SK-N-SH (cell line): ENCODE data around the gene PPP1R10. TPM values are rescaled to one million over a fixed set of nuclear protein-coding genes. Genes with fewer than 3 reads are reported as not detected.

Experiments used
- CTCF ChIA-PET: fragments of 300-600, 350-600 bp; formaldehyde crosslinking; extraction: SDS; loops from one replicate; lab custom pipeline; 2021; lab: Yijun Ruan, JAX
- POLR2A ChIA-PET: fragments of 350-600 bp; sonication (Branson Sonifier 250); formaldehyde crosslinking; extraction: SDS; loops from one replicate; lab custom pipeline; 2020; ENCODE audit warnings: antibody characterized with exemption, inconsistent platforms; lab: Yijun Ruan, JAX
- DNase-seq: peaks from one replicate; pipeline ENCODE4 v3.0.0; 2012
- H2AFZ ChIP-seq: fragments of 200-600 bp; sonication (generic); 2 replicates; pipeline ENCODE4 v1.8.1; 2016; ENCODE audit warnings: antibody characterized with exemption, mild to moderate bottlenecking, low read depth
- H3F3A ChIP-seq: fragments of 200-600 bp; sonication (generic); replicated peaks from 2 replicates; pipeline ENCODE3; 2016; ENCODE audit warnings: antibody characterized with exemption, mild to moderate bottlenecking; ENCODE audit not compliant: insufficient read depth
- H3K27ac ChIP-seq, 2 experiments: fragments of 200-500 bp in 1 of 2; fragments of 200-600 bp in 1 of 2; sonication (Bioruptor generic) in 1 of 2; sonication (generic), shearing (Covaris generic) in 1 of 2; 2 replicates each; pipeline versions ENCODE4 v1.5.1 to v1.6.1; 2014 to 2016; ENCODE audit warnings: low read depth in 2 of 2, inconsistent platforms in 1 of 2, low read length in 1 of 2, mild to moderate bottlenecking in 1 of 2, mixed read lengths in 1 of 2
- H3K27me3 ChIP-seq: fragments of 200-600 bp; sonication (generic), shearing (Covaris generic); 2 replicates; pipeline ENCODE4 v1.6.1; 2016; ENCODE audit warnings: mixed run types; ENCODE audit not compliant: insufficient read depth
- H3K36me3 ChIP-seq, 2 experiments: fragments of 200-500 bp in 1 of 2; fragments of 200-600 bp in 1 of 2; sonication (Bioruptor generic) in 1 of 2; sonication (generic) in 1 of 2; replicated peaks in 1 of 2; 2 replicates each; pipeline versions ENCODE3 to v1.5.1; 2014 to 2016; ENCODE audit warnings: low read length in 1 of 2, mild to moderate bottlenecking in 1 of 2; ENCODE audit not compliant: insufficient read depth in 2 of 2, control insufficient read depth in 1 of 2
- H3K4me1 ChIP-seq, 2 experiments: fragments of 200-500 bp in 1 of 2; fragments of 200-600 bp in 1 of 2; sonication (Bioruptor generic) in 1 of 2; sonication (generic), shearing (Covaris generic) in 1 of 2; 2 replicates each; pipeline versions ENCODE4 v1.5.1 to v1.6.1; 2014 to 2016; ENCODE audit warnings: low read depth in 1 of 2, low read length in 1 of 2, mixed run types in 1 of 2; ENCODE audit not compliant: insufficient read depth in 2 of 2, control insufficient read depth in 1 of 2
- H3K4me2 ChIP-seq: fragments of 200-600 bp; sonication (generic), shearing (Covaris generic); 2 replicates; pipeline ENCODE4 v1.6.1; 2017; ENCODE audit warnings: mixed run types
- H3K4me3 ChIP-seq, 2 experiments: fragments of 200-500 bp in 1 of 2; fragments of 200-600 bp in 1 of 2; sonication (Bioruptor generic) in 1 of 2; sonication (generic), shearing (Covaris generic) in 1 of 2; 2 replicates each; pipeline versions ENCODE4 v1.5.1 to v1.8.1; 2014 to 2016; ENCODE audit warnings: low read depth in 2 of 2, inconsistent platforms in 1 of 2, low read length in 1 of 2, mild to moderate bottlenecking in 1 of 2, mixed read lengths in 1 of 2, moderate library complexity in 1 of 2
- H3K79me2 ChIP-seq: fragments of 200-600 bp; sonication (generic); 2 replicates; pipeline ENCODE4 v1.8.1; 2017; ENCODE audit warnings: mild to moderate bottlenecking; ENCODE audit not compliant: insufficient read depth
- H3K9ac ChIP-seq: fragments of 200-600 bp; sonication (generic); 2 replicates; pipeline ENCODE4 v1.6.1; 2017; ENCODE audit warnings: mixed run types
- H3K9me2 ChIP-seq: fragments of 200-600 bp; sonication (generic); 2 replicates; pipeline ENCODE4 v1.6.1; 2017; ENCODE audit warnings: mixed run types
- H3K9me3 ChIP-seq: fragments of 200-600 bp; sonication (generic); 2 replicates; pipeline ENCODE4 v1.6.1; 2017; ENCODE audit warnings: mixed run types, mild to moderate bottlenecking, moderate library complexity
- H4K20me1 ChIP-seq: fragments of 200-600 bp; sonication (generic); 2 replicates; pipeline ENCODE4 v1.6.1; 2017; ENCODE audit warnings: mild to moderate bottlenecking, mixed run types; ENCODE audit not compliant: insufficient read depth
- ELF1 ChIP-seq: IDR thresholded peaks from 2 replicates; pipeline ENCODE4 v1.4.0; 2012
- EP300 ChIP-seq, 2 experiments: IDR thresholded peaks; 2 replicates each; pipeline versions ENCODE4 v1.4.0 to v1.6.1; 2012; ENCODE audit warnings: borderline replicate concordance in 1 of 2, low read depth in 1 of 2, low read length in 1 of 2
- EZH2phosphoT487 ChIP-seq: fragments of 200-600 bp; sonication (generic); IDR thresholded peaks from 2 replicates; pipeline ENCODE4 v1.6.1; 2017; ENCODE audit warnings: low read depth, mixed run types, mild to moderate bottlenecking, antibody characterized with exemption, moderate library complexity, borderline replicate concordance
- GATA2 ChIP-seq: sonication (generic); formaldehyde crosslinking; IDR thresholded peaks from 2 replicates; pipeline ENCODE4 v1.5.0; 2020; ENCODE audit warnings: mild to moderate bottlenecking, missing genetic modification reagents
- NFIC ChIP-seq: IDR thresholded peaks from 2 replicates; pipeline ENCODE4 v1.4.0; 2012; ENCODE audit warnings: borderline replicate concordance
- NRF1 ChIP-seq: IDR thresholded peaks from 2 replicates; pipeline ENCODE4 v1.6.1; 2012; ENCODE audit warnings: low read depth, mild to moderate bottlenecking, low read length
- POLR2AphosphoS5 ChIP-seq: IDR thresholded peaks from 2 replicates; pipeline ENCODE4 v1.6.1; 2012; ENCODE audit warnings: low read depth, low read length
- RAD21 ChIP-seq: IDR thresholded peaks from 2 replicates; pipeline ENCODE4 v1.6.1; 2012; ENCODE audit warnings: mild to moderate bottlenecking, low read length
- RFX5 ChIP-seq: IDR thresholded peaks from 2 replicates; pipeline ENCODE4 v1.6.1; 2012; ENCODE audit warnings: mild to moderate bottlenecking, improper control_type of control experiment, low read length
- RXRA ChIP-seq: IDR thresholded peaks from 2 replicates; pipeline ENCODE4 v1.4.0; 2012; ENCODE audit warnings: low read depth, mild to moderate bottlenecking, borderline replicate concordance
- SMC3 ChIP-seq: IDR thresholded peaks from 2 replicates; pipeline ENCODE4 v1.6.1; 2012; ENCODE audit warnings: low read depth, low read length, improper control_type of control experiment
- TCF12 ChIP-seq: IDR thresholded peaks from 2 replicates; pipeline ENCODE4 v1.4.0; 2012
- TEAD4 ChIP-seq: IDR thresholded peaks from 2 replicates; pipeline ENCODE4 v1.4.0; 2012; ENCODE audit warnings: mild to moderate bottlenecking, borderline replicate concordance; ENCODE audit not compliant: insufficient read depth
- YY1 ChIP-seq: IDR thresholded peaks from 2 replicates; pipeline ENCODE4 v1.4.0; 2012; ENCODE audit warnings: low read depth, mild to moderate bottlenecking
- WGBS: methylation state at CpG from one replicate; pipeline ENCODE4 v1.1.6; 2017; ENCODE audit warnings: low lambda C conversion rate; 5-methylcytosine and 5-hydroxymethylcytosine counted together
- polyA plus RNA-seq, 3 experiments: library from polyadenylated mRNA; depleted of rRNA; stranded (reverse); fragments of >200 nt; gene quantifications; 2 replicates each; pipeline ENCODE4 v1.2.3, GENCODE V29; 2012
- TF ChIP-seq, protein P1 (sequence below): IDR thresholded peaks from 2 replicates; pipeline ENCODE4 v1.4.0; 2012; ENCODE audit warnings: low read depth, borderline replicate concordance
- TF ChIP-seq, protein P2 (sequence below): fragments of 200-600 bp; sonication (generic); IDR thresholded peaks from 2 replicates; pipeline ENCODE4 v1.6.1; 2017; ENCODE audit warnings: antibody characterized with exemption, mild to moderate bottlenecking, moderate library complexity
- TF ChIP-seq, protein P3 (sequence below): IDR thresholded peaks from 2 replicates; pipeline ENCODE4 v1.6.1; 2012; ENCODE audit warnings: mild to moderate bottlenecking, low read depth, low read length, moderate library complexity

Gene PPP1R10
- polyA plus RNA-seq, 1 of the 3 experiments (the other 2 are of a cell fraction): 16.8 TPM

DNA sequence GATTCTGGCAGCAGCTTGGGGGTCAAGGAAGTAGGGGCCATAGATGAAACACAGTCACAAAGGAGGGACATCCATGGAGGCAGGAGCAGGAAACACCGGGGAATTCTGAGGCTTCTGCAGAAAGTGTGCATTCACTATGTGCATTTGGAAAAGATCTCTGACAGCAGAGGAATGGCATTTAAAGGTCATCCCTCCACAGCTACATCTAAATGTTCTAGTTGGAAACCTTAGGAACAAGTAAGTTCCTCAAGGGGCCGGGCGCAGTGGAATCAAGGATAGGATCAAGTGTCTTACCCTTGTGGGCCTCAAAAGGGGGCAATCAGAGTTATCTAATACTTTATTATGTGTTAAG lies 38.7 kb upstream of the PPP1R10 start:
- no peak overlapping the region for H3K9ac ChIP-seq
- TF ChIP-seq EP300 (IDR thresholded peaks at IDR 0.05; ENCODE audit: borderline replicate concordance in 1 of 2, low read depth in 1 of 2, low read length in 1 of 2): no peak
- TF ChIP-seq GATA2 (CRISPR knock-in tag): no peak
- TF ChIP-seq TCF12: no peak
- TF ChIP-seq TEAD4: no peak
- no peak for TF ChIP-seq POLR2AphosphoS5
- TF ChIP-seq NRF1: no peak
- TF ChIP-seq YY1: no peak
- TF ChIP-seq RFX5: no peak
- no peak for TF ChIP-seq EZH2phosphoT487
- TF ChIP-seq, protein P1, sequence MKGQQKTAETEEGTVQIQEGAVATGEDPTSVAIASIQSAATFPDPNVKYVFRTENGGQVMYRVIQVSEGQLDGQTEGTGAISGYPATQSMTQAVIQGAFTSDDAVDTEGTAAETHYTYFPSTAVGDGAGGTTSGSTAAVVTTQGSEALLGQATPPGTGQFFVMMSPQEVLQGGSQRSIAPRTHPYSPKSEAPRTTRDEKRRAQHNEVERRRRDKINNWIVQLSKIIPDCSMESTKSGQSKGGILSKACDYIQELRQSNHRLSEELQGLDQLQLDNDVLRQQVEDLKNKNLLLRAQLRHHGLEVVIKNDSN: no peak
- TF ChIP-seq ELF1: no peak
- TF ChIP-seq, protein P2, sequence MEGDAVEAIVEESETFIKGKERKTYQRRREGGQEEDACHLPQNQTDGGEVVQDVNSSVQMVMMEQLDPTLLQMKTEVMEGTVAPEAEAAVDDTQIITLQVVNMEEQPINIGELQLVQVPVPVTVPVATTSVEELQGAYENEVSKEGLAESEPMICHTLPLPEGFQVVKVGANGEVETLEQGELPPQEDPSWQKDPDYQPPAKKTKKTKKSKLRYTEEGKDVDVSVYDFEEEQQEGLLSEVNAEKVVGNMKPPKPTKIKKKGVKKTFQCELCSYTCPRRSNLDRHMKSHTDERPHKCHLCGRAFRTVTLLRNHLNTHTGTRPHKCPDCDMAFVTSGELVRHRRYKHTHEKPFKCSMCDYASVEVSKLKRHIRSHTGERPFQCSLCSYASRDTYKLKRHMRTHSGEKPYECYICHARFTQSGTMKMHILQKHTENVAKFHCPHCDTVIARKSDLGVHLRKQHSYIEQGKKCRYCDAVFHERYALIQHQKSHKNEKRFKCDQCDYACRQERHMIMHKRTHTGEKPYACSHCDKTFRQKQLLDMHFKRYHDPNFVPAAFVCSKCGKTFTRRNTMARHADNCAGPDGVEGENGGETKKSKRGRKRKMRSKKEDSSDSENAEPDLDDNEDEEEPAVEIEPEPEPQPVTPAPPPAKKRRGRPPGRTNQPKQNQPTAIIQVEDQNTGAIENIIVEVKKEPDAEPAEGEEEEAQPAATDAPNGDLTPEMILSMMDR: no peak
- TF ChIP-seq SMC3: no peak
- TF ChIP-seq NFIC: no peak
- TF ChIP-seq, protein P3, sequence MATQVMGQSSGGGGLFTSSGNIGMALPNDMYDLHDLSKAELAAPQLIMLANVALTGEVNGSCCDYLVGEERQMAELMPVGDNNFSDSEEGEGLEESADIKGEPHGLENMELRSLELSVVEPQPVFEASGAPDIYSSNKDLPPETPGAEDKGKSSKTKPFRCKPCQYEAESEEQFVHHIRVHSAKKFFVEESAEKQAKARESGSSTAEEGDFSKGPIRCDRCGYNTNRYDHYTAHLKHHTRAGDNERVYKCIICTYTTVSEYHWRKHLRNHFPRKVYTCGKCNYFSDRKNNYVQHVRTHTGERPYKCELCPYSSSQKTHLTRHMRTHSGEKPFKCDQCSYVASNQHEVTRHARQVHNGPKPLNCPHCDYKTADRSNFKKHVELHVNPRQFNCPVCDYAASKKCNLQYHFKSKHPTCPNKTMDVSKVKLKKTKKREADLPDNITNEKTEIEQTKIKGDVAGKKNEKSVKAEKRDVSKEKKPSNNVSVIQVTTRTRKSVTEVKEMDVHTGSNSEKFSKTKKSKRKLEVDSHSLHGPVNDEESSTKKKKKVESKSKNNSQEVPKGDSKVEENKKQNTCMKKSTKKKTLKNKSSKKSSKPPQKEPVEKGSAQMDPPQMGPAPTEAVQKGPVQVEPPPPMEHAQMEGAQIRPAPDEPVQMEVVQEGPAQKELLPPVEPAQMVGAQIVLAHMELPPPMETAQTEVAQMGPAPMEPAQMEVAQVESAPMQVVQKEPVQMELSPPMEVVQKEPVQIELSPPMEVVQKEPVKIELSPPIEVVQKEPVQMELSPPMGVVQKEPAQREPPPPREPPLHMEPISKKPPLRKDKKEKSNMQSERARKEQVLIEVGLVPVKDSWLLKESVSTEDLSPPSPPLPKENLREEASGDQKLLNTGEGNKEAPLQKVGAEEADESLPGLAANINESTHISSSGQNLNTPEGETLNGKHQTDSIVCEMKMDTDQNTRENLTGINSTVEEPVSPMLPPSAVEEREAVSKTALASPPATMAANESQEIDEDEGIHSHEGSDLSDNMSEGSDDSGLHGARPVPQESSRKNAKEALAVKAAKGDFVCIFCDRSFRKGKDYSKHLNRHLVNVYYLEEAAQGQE: no peak
- no peak for TF ChIP-seq RAD21
- no peak for TF ChIP-seq RXRA
- TF ChIP-seq, all 33 proteins: peak for 0
- Histone ChIP-seq H2AFZ (no peak overlapping the region), H3F3A (peaks cover 4% of the 10 kb centered on the region), H3K4me3 (no peak overlapping the region), H3K27ac (no peak overlapping the region), H3K9me3 (no peaks in the 10 kb centered on the region), H3K36me3 (peaks cover 39 to 59% of the 10 kb centered on the region in 2 experiments), H3K9me2 (no peaks in the 10 kb centered on the region), H4K20me1 (no peaks in the 10 kb centered on the region), H3K79me2 (no peaks in the 10 kb centered on the region), H3K4me2 (no peak overlapping the region), H3K4me1 (no peaks in the 10 kb centered on the region), H3K27me3 (no peaks in the 10 kb centered on the region)
- ChIA-PET CTCF (interaction anchor here (2.0 kb wide), 1 partner anchor 23 kb away, joined by 7 read pairs; no protein-coding TSS in a partner anchor), POLR2A (interaction anchor here (1.2 kb wide), 1 partner anchor 25 kb away, joined by 3 read pairs; no protein-coding TSS in a partner anchor)
- WGBS: 97% methylated on average over 3 of the region's 3 CpGs
- no peak for DNase-seq
